GM23338 (cell line): Measurements from ENCODE around the gene MYO1D.

Experiments used
- CTCF ChIP-seq, 2 experiments: fragments of 200-600 bp in 1 of 2; sonication (generic) in 1 of 2; conservative IDR thresholded peaks; 2 replicates each; pipeline versions ENCODE4 v1.5.1 to v1.6.1; 2016 to 2017; ENCODE audit warnings: antibody characterized with exemption in 2 of 2, low read depth in 2 of 2, mild to moderate bottlenecking in 2 of 2, moderate library complexity in 1 of 2
- EZH2phosphoT487 ChIP-seq: fragments of 200-600 bp; sonication (generic); IDR thresholded peaks from one replicate; pipeline ENCODE4 v1.8.1; 2018; ENCODE audit warnings: antibody characterized with exemption; ENCODE audit not compliant: unreplicated experiment
- NANOG ChIP-seq: IDR thresholded peaks from 2 replicates; pipeline ENCODE4 v1.6.1; 2016; ENCODE audit warnings: antibody characterized with exemption, borderline replicate concordance
- POLR2AphosphoS5 ChIP-seq: IDR thresholded peaks from 2 replicates; pipeline ENCODE4 v1.6.1; 2016; ENCODE audit warnings: antibody characterized with exemption, low read depth
- ZNF331 ChIP-seq: fragments of 250-450 bp; sonication (Bioruptor Pico); IDR thresholded peaks from 2 replicates; pipeline ENCODE4 v1.5.0; 2020; ENCODE audit warnings: low read depth, mild to moderate bottlenecking, moderate library complexity
- TF ChIP-seq, protein P1 (sequence below): IDR thresholded peaks from one replicate; pipeline ENCODE4 v1.6.1; 2018; ENCODE audit warnings: antibody characterized with exemption; ENCODE audit not compliant: unreplicated experiment

GRCh38 chr17:32504166-32504990, 372.5 kb downstream of the MYO1D start:
- no peak for TF ChIP-seq CTCF (conservative IDR thresholded peaks at IDR 0.05; ENCODE audit: low read depth in 2 of 2)
- TF ChIP-seq EZH2phosphoT487 = no peak
- TF ChIP-seq POLR2AphosphoS5 = no peak
- TF ChIP-seq, protein P1, sequence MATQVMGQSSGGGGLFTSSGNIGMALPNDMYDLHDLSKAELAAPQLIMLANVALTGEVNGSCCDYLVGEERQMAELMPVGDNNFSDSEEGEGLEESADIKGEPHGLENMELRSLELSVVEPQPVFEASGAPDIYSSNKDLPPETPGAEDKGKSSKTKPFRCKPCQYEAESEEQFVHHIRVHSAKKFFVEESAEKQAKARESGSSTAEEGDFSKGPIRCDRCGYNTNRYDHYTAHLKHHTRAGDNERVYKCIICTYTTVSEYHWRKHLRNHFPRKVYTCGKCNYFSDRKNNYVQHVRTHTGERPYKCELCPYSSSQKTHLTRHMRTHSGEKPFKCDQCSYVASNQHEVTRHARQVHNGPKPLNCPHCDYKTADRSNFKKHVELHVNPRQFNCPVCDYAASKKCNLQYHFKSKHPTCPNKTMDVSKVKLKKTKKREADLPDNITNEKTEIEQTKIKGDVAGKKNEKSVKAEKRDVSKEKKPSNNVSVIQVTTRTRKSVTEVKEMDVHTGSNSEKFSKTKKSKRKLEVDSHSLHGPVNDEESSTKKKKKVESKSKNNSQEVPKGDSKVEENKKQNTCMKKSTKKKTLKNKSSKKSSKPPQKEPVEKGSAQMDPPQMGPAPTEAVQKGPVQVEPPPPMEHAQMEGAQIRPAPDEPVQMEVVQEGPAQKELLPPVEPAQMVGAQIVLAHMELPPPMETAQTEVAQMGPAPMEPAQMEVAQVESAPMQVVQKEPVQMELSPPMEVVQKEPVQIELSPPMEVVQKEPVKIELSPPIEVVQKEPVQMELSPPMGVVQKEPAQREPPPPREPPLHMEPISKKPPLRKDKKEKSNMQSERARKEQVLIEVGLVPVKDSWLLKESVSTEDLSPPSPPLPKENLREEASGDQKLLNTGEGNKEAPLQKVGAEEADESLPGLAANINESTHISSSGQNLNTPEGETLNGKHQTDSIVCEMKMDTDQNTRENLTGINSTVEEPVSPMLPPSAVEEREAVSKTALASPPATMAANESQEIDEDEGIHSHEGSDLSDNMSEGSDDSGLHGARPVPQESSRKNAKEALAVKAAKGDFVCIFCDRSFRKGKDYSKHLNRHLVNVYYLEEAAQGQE = no peak
- TF ChIP-seq ZNF331 (CRISPR knock-in tag) = no peak
- no peak for TF ChIP-seq NANOG
